SK-N-SH treated with all-trans-retinoic acid at 6 μM for 48 hours (cell line): Measurements from ENCODE around the gene ROCK2.
"Not testable (repeated sequence)": the region's sequence is repeated elsewhere in the genome, so short reads cannot be mapped to it uniquely, and the experiment has no call there.

ENCODE experiments used
- ATAC-seq: fragments of 200-7000 bp; cut with Tn5 transposase; 3 replicates; pipeline ENCODE4 v1.9.1; 2020; ENCODE audit warnings: mild to moderate bottlenecking, moderate library complexity
- ARNTL ChIP-seq: fragments of 450-650 bp; formaldehyde crosslinking; IDR thresholded peaks from 2 replicates; pipeline ENCODE4 v1.5.0; 2020; ENCODE audit warnings: low read depth, mild to moderate bottlenecking, moderate library complexity, borderline replicate concordance
- BACH2 ChIP-seq: fragments of 250-450 bp; sonication (Bioruptor Pico); IDR thresholded peaks from 2 replicates; pipeline ENCODE4 v1.9.0; 2021; ENCODE audit warnings: mild to moderate bottlenecking, borderline replicate concordance
- CSDC2 ChIP-seq: fragments of 250-450 bp; sonication (Bioruptor Pico); IDR thresholded peaks from 2 replicates; pipeline ENCODE4 v1.5.0; 2020; ENCODE audit warnings: mild to moderate bottlenecking, moderate library complexity
- CSRNP3 ChIP-seq: fragments of 250-450 bp; sonication (Bioruptor Pico); IDR thresholded peaks from 2 replicates; pipeline ENCODE4 v1.5.1; 2021; ENCODE audit warnings: mild to moderate bottlenecking, moderate library complexity
- GLIS3 ChIP-seq: fragments of 250-450 bp; sonication (Bioruptor Pico); IDR thresholded peaks from 2 replicates; pipeline ENCODE4 v1.5.0; 2020; ENCODE audit warnings: mild to moderate bottlenecking, moderate library complexity
- OSR1 ChIP-seq: fragments of 250-450 bp; sonication (Bioruptor Pico); IDR thresholded peaks from 2 replicates; pipeline ENCODE4 v1.8.0; 2022; ENCODE audit warnings: moderate library complexity, mild to moderate bottlenecking, inconsistent platforms
- PATZ1 ChIP-seq: fragments of 250-450 bp; sonication (Bioruptor Pico); IDR thresholded peaks from 2 replicates; pipeline ENCODE4 v1.8.0; 2020; ENCODE audit warnings: mild to moderate bottlenecking, moderate library complexity, borderline replicate concordance
- PPARA ChIP-seq: fragments of 250-450 bp; sonication (Bioruptor Pico); IDR thresholded peaks from 2 replicates; pipeline ENCODE4 v1.5.0; 2020; ENCODE audit warnings: mild to moderate bottlenecking, borderline replicate concordance
- RARB ChIP-seq: fragments of 250-450 bp; sonication (Bioruptor Pico); IDR thresholded peaks from 2 replicates; pipeline ENCODE4 v1.8.0; 2021; ENCODE audit warnings: mild to moderate bottlenecking, moderate library complexity
- SNAI2 ChIP-seq: fragments of 250-450 bp; sonication (Bioruptor Pico); IDR thresholded peaks from 2 replicates; pipeline ENCODE4 v1.5.0; 2020; ENCODE audit warnings: mild to moderate bottlenecking, moderate library complexity
- TCF4 ChIP-seq: fragments of 250-450 bp; sonication (Bioruptor Pico); IDR thresholded peaks from 2 replicates; pipeline ENCODE4 v1.8.0; 2021; ENCODE audit warnings: mild to moderate bottlenecking, moderate library complexity, borderline replicate concordance
- ZC3H10 ChIP-seq: fragments of 250-450 bp; sonication (Bioruptor Pico); IDR thresholded peaks from 2 replicates; pipeline ENCODE4 v1.5.1; 2021; ENCODE audit warnings: mild to moderate bottlenecking, moderate library complexity
- ZFP3 ChIP-seq: fragments of 250-450 bp; sonication (Bioruptor Pico); IDR thresholded peaks from 2 replicates; pipeline ENCODE4 v1.5.0; 2020; ENCODE audit warnings: mild to moderate bottlenecking, moderate library complexity
- ZFP30 ChIP-seq: fragments of 450-650 bp; formaldehyde crosslinking; IDR thresholded peaks from 2 replicates; pipeline ENCODE4 v1.5.0; 2022; ENCODE audit warnings: mild to moderate bottlenecking, moderate library complexity
- ZNF565 ChIP-seq: fragments of 450-650 bp; formaldehyde crosslinking; conservative IDR thresholded peaks from 2 replicates; pipeline ENCODE4 v1.5.0; 2020; ENCODE audit warnings: low read depth, mild to moderate bottlenecking, moderate library complexity
- ZNF70 ChIP-seq: fragments of 450-650 bp; formaldehyde crosslinking; IDR thresholded peaks from 2 replicates; pipeline ENCODE4 v1.5.0; 2020; ENCODE audit warnings: mild to moderate bottlenecking, moderate library complexity
- ZNF8 ChIP-seq: fragments of 450-650 bp; formaldehyde crosslinking; IDR thresholded peaks from 2 replicates; pipeline ENCODE4 v1.5.0; 2020; ENCODE audit warnings: mild to moderate bottlenecking, moderate library complexity
- TF ChIP-seq, protein P1 (sequence below): fragments of 250-450 bp; sonication (Bioruptor Pico); IDR thresholded peaks from 2 replicates; pipeline ENCODE4 v1.5.1; 2020; ENCODE audit warnings: low read depth, mild to moderate bottlenecking, moderate library complexity
- TF ChIP-seq, protein P2 (sequence below): fragments of 250-450 bp; sonication (Bioruptor Pico); IDR thresholded peaks from 2 replicates; pipeline ENCODE4 v1.8.0; 2021; ENCODE audit warnings: low read depth, mild to moderate bottlenecking, moderate library complexity, borderline replicate concordance

ROCK2 gene

GRCh38 chr2:11234309-11234708 lies 110.1 kb downstream of the ROCK2 start:
- TF ChIP-seq CSDC2 (CRISPR knock-in tag): no peak
- no peak for TF ChIP-seq BACH2 (CRISPR knock-in tag)
- no peak for TF ChIP-seq PATZ1 (CRISPR knock-in tag)
- TF ChIP-seq ZFP30: no peak
- no peak for TF ChIP-seq CSRNP3 (CRISPR knock-in tag)
- TF ChIP-seq, protein P1, sequence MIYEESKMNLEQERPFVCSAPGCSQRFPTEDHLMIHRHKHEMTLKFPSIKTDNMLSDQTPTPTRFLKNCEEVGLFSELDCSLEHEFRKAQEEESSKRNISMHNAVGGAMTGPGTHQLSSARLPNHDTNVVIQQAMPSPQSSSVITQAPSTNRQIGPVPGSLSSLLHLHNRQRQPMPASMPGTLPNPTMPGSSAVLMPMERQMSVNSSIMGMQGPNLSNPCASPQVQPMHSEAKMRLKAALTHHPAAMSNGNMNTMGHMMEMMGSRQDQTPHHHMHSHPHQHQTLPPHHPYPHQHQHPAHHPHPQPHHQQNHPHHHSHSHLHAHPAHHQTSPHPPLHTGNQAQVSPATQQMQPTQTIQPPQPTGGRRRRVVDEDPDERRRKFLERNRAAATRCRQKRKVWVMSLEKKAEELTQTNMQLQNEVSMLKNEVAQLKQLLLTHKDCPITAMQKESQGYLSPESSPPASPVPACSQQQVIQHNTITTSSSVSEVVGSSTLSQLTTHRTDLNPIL (CRISPR knock-in tag): no peak
- TF ChIP-seq TCF4 (CRISPR knock-in tag): no peak
- no peak for TF ChIP-seq SNAI2 (CRISPR knock-in tag)
- TF ChIP-seq, protein P2, sequence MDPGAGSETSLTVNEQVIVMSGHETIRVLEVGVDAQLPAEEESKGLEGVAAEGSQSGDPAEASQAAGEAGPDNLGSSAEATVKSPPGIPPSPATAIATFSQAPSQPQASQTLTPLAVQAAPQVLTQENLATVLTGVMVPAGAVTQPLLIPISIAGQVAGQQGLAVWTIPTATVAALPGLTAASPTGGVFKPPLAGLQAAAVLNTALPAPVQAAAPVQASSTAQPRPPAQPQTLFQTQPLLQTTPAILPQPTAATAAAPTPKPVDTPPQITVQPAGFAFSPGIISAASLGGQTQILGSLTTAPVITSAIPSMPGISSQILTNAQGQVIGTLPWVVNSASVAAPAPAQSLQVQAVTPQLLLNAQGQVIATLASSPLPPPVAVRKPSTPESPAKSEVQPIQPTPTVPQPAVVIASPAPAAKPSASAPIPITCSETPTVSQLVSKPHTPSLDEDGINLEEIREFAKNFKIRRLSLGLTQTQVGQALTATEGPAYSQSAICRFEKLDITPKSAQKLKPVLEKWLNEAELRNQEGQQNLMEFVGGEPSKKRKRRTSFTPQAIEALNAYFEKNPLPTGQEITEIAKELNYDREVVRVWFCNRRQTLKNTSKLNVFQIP (CRISPR knock-in tag): no peak
- TF ChIP-seq GLIS3 (CRISPR knock-in tag): no peak
- no peak for TF ChIP-seq RARB (CRISPR knock-in tag)
- no peak for TF ChIP-seq ZNF70 (CRISPR knock-in tag)
- TF ChIP-seq OSR1 (CRISPR knock-in tag): no peak
- no peak for TF ChIP-seq ARNTL (CRISPR knock-in tag)
- no peak for TF ChIP-seq PPARA (CRISPR knock-in tag)
- TF ChIP-seq ZFP3 (CRISPR knock-in tag): no peak
- TF ChIP-seq ZC3H10 (CRISPR knock-in tag): no peak
- ATAC-seq: peak; percentile 68

DNA sequence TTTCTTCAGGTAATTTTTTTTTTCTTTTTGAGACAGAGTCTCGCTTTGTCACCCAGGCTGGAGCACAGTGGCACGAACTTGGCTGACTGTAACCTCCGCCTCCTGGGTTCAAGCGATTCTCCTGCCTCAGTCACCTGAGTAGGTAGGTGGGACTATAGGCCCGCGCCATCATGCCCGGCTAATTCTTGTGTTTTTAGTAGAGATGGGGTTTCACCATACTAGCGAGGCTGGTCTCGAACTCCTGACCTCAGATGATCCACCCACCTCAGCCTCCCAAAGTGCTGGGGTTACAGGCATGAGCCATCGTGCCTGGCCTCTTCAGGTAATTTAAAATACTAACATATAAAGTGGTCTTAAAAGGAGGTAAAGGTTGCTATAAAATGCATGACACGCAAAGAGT lies 113.2 kb downstream of the ROCK2 start:
- not testable (repeated sequence) for ATAC-seq

DNA sequence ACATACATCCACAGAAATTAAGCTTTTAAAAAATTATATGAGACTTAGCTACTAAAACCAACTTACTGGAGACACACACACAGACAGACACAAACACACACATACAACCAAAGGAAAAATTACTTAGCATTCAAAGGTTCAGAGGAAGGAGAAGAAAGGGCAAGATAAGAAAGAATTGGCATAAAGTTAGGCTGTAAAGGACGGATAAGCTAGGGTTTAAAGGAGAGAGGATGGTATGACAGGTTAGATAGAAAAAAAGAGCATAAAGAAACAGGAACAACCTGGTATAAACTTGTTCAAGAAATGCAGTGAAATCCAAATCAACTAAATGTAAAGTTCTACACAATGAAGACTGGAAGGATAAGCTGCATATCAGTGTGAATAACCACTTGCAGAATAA lies 115.7 kb downstream of the ROCK2 start:
- no peak for TF ChIP-seq GLIS3 (CRISPR knock-in tag)
- no peak for ATAC-seq

DNA sequence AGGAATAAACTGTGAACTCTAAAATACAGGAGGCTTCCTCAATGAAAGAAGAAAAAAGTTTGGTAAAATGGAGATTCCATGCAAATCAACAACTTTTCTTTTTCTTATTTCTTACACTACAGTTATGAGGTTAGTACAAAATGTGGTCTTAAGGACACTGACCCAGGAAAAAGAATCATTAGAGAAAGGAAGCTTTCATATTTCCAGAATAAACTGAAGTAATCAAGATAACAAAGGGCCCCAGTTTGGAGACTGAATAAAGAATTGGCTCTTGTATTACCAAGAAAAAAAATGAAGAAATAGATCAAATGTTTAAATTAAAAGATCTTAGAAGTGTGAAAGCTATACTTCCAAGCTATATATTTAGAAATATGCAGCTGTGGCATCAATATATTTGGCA lies 116.8 kb downstream of the ROCK2 start:
- no peak for ATAC-seq
- TF ChIP-seq ZNF70 (CRISPR knock-in tag) (no peak), CSDC2 (CRISPR knock-in tag) (no peak), TCF4 (CRISPR knock-in tag) (no peak)
- TF ChIP-seq, all 23 proteins: peak for 0

DNA sequence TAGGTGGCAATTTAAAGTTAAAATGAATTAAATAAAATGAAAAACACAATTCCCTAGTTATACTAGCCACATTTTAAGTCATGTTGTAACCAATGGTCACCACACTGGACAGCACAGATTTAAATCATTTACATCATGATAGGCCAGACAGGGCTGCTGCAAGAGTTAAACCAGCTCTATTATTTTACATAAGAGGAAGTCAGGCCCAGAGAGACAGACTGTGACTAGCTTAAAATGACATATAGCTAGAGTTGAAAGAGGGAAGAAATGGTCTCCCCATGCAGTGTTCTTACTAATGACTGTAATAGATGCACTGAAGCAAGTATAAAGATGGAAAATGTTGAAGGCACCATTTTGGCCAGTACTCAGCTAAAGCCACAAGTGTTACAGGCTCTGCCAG lies 119.5 kb downstream of the ROCK2 start:
- ATAC-seq: no peak
- TF ChIP-seq RARB (CRISPR knock-in tag) (no peak), OSR1 (CRISPR knock-in tag) (no peak), ZNF565 (CRISPR knock-in tag) (no peak), SNAI2 (CRISPR knock-in tag) (no peak)

DNA sequence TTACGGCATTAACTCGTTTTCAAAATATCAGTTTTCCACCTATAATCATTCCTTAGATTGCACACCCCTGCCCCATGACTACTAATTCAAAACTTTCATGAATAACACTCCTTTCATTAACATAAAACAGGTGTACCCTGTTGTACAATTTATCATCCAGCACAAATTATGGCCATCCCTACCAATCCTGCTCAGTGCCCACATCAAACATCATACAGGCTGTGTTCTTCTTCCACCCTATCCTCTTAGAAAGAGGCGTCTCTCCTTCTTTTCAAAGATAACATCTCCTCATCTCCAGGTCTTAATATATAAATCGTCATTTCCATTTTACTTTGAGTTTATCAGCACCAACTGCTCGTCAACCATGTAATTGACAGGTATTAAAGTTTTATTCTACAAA lies 121.6 kb downstream of the ROCK2 start:
- TF ChIP-seq ZFP30 (no peak), PATZ1 (CRISPR knock-in tag) (no peak), PPARA (CRISPR knock-in tag) (no peak), ZC3H10 (CRISPR knock-in tag) (no peak), ZNF8 (CRISPR knock-in tag) (no peak), CSDC2 (CRISPR knock-in tag) (no peak), ZFP3 (CRISPR knock-in tag) (no peak)
- TF ChIP-seq, protein P2 (CRISPR knock-in tag): no peak
- no peak for ATAC-seq
